IMR-90 (cell line): ENCODE results near the gene LAMA3. TPM values are rescaled to one million over a fixed set of nuclear protein-coding genes. Genes with fewer than 3 reads are reported as not detected.

Experiments used
- ATAC-seq: fragments of 200-7000 bp; cut with Tn5 transposase; 2 replicates; pipeline ENCODE4 v1.9.1; 2020; ENCODE audit warnings: low read depth, mild to moderate bottlenecking, moderate library complexity
- BruUV-seq: library from RNA; stranded (reverse); fragments of 400-500 nt; replicated peaks from 2 replicates; lab custom pipeline; 2021; lab: Mats Ljungman, UMichigan
- CTCF ChIA-PET: fragments of 300-600 bp; formaldehyde crosslinking; extraction: SDS; loops from one replicate; lab custom pipeline; 2021; ENCODE audit warnings: antibody characterized with exemption; lab: Yijun Ruan, JAX
- POLR2A ChIA-PET: fragments of 300-600 bp; sonication (Branson Sonifier 250); formaldehyde crosslinking; loops from one replicate; lab custom pipeline; 2022; ENCODE audit warnings: antibody characterized with exemption; ENCODE audit not compliant: unreplicated experiment; lab: Charles Lee
- DNase-seq: peaks from one replicate; pipeline ENCODE4 v3.0.0; 2013
- H2AFZ ChIP-seq: replicated peaks from 2 replicates; pipeline ENCODE3; 2013; ENCODE audit warnings: low read length, mild to moderate bottlenecking; ENCODE audit not compliant: poor library complexity
- H2AK5ac ChIP-seq: 2 replicates; pipeline ENCODE4 v1.6.1; 2013; ENCODE audit warnings: low read depth, low read length, inconsistent platforms
- H2AK9ac ChIP-seq: replicated peaks from 2 replicates; pipeline ENCODE3; 2013; ENCODE audit warnings: mild to moderate bottlenecking, low read depth, low read length, moderate library complexity; ENCODE audit not compliant: poor library complexity
- H2BK120ac ChIP-seq: 2 replicates; pipeline ENCODE4 v1.6.1; 2013; ENCODE audit warnings: low read depth, low read length, inconsistent platforms
- H2BK15ac ChIP-seq: 3 replicates; pipeline ENCODE4 v1.6.1; 2013; ENCODE audit warnings: low read depth, low read length, inconsistent platforms
- H2BK20ac ChIP-seq: 2 replicates; pipeline ENCODE4 v1.6.1; 2013; ENCODE audit warnings: low read depth, mild to moderate bottlenecking, inconsistent platforms, low read length, moderate library complexity
- H2BK5ac ChIP-seq: 2 replicates; pipeline ENCODE4 v1.6.1; 2013; ENCODE audit warnings: mild to moderate bottlenecking, low read depth, low read length, inconsistent platforms; ENCODE audit not compliant: poor library complexity, severe bottlenecking
- H3K14ac ChIP-seq: replicated peaks from 2 replicates; pipeline ENCODE4 v1.6.1; 2013; ENCODE audit warnings: low read depth, low read length, inconsistent platforms
- H3K18ac ChIP-seq: 2 replicates; pipeline ENCODE4 v1.6.1; 2013; ENCODE audit warnings: low read depth, low read length, control low read depth
- H3K23ac ChIP-seq: 2 replicates; pipeline ENCODE4 v1.6.1; 2013; ENCODE audit warnings: low read depth, low read length, inconsistent platforms
- H3K27ac ChIP-seq: 2 replicates; pipeline ENCODE4 v1.5.1; 2013; ENCODE audit warnings: mild to moderate bottlenecking, control low read depth, low read length; ENCODE audit not compliant: insufficient read depth
- H3K27me3 ChIP-seq: 2 replicates; pipeline ENCODE4 v1.6.1; 2013; ENCODE audit warnings: low read length; ENCODE audit not compliant: control insufficient read depth, insufficient read depth
- H3K36me3 ChIP-seq: 2 replicates; pipeline ENCODE4 v1.6.1; 2013; ENCODE audit warnings: low read length, mixed read lengths; ENCODE audit not compliant: control insufficient read depth, insufficient read depth
- H3K4ac ChIP-seq: 2 replicates; pipeline ENCODE4 v1.6.1; 2013; ENCODE audit warnings: low read depth, low read length, inconsistent platforms
- H3K4me1 ChIP-seq: 2 replicates; pipeline ENCODE4 v1.6.1; 2013; ENCODE audit warnings: low read length, mixed read lengths; ENCODE audit not compliant: control insufficient read depth, insufficient read depth
- H3K4me2 ChIP-seq: 2 replicates; pipeline ENCODE4 v1.6.1; 2013; ENCODE audit warnings: low read depth, mild to moderate bottlenecking, control low read depth, low read length, moderate library complexity
- H3K4me3 ChIP-seq: 2 replicates; pipeline ENCODE4 v1.5.1; 2013; ENCODE audit warnings: low read depth, mild to moderate bottlenecking, control low read depth, low read length, moderate library complexity; ENCODE audit not compliant: insufficient read depth
- H3K56ac ChIP-seq: 2 replicates; pipeline ENCODE4 v1.6.1; 2013; ENCODE audit warnings: low read length, inconsistent platforms; ENCODE audit not compliant: insufficient read depth; ENCODE audit errors: extremely low read depth
- H3K79me1 ChIP-seq, 2 experiments: 2 replicates each; pipeline ENCODE4 v1.6.1; 2013; ENCODE audit warnings: low read length in 2 of 2, inconsistent platforms in 1 of 2, low read depth in 1 of 2
- H3K9ac ChIP-seq: 2 replicates; pipeline ENCODE4 v1.6.1; 2013; ENCODE audit warnings: low read depth, low read length, control low read depth
- H3K9me1 ChIP-seq: 2 replicates; pipeline ENCODE4 v1.6.1; 2013; ENCODE audit warnings: low read length, inconsistent platforms; ENCODE audit not compliant: insufficient read depth
- H3K9me3 ChIP-seq: 2 replicates; pipeline ENCODE4 v1.6.1; 2013; ENCODE audit warnings: low read length; ENCODE audit not compliant: control insufficient read depth, insufficient read depth
- H4K20me1 ChIP-seq: 2 replicates; pipeline ENCODE4 v1.6.1; 2013; ENCODE audit warnings: low read length, inconsistent platforms; ENCODE audit not compliant: insufficient read depth
- H4K5ac ChIP-seq: 2 replicates; pipeline ENCODE4 v1.6.1; 2013; ENCODE audit warnings: mild to moderate bottlenecking, low read depth, low read length, control low read depth
- H4K8ac ChIP-seq, 2 experiments: 2 replicates each; pipeline ENCODE4 v1.6.1; 2013; ENCODE audit warnings: low read depth in 2 of 2, low read length in 2 of 2, control low read depth in 1 of 2, inconsistent platforms in 1 of 2
- H4K91ac ChIP-seq: 2 replicates; pipeline ENCODE4 v1.6.1; 2013; ENCODE audit warnings: low read depth, low read length, inconsistent platforms; ENCODE audit not compliant: insufficient read depth
- BHLHE40 ChIP-seq: fragments of 150-350 bp; IDR thresholded peaks from 2 replicates; pipeline ENCODE4 v1.6.1; 2016; ENCODE audit warnings: mild to moderate bottlenecking, low read depth, low read length
- CEBPB ChIP-seq: IDR thresholded peaks from 2 replicates; pipeline ENCODE4 v1.6.1; 2012; ENCODE audit warnings: low read depth, low read length, improper control_type of control experiment
- CHD1 ChIP-seq: IDR thresholded peaks from 2 replicates; pipeline ENCODE4 v1.6.1; 2012; ENCODE audit warnings: low read depth, low read length, improper control_type of control experiment
- FOS ChIP-seq: fragments of 150-350 bp; IDR thresholded peaks from 2 replicates; pipeline ENCODE4 v1.6.1; 2016; ENCODE audit warnings: low read depth, low read length
- MAFK ChIP-seq: IDR thresholded peaks from 2 replicates; pipeline ENCODE4 v1.6.1; 2012; ENCODE audit warnings: low read depth, low read length, improper control_type of control experiment
- MAZ ChIP-seq: IDR thresholded peaks from 2 replicates; pipeline ENCODE4 v1.6.1; 2012; ENCODE audit warnings: low read depth, mild to moderate bottlenecking, low read length, improper control_type of control experiment, moderate library complexity, borderline replicate concordance
- MXI1 ChIP-seq: IDR thresholded peaks from 2 replicates; pipeline ENCODE4 v1.6.1; 2012; ENCODE audit warnings: low read depth, mild to moderate bottlenecking, low read length, moderate library complexity, borderline replicate concordance
- NFE2L2 ChIP-seq: fragments of 150-350 bp; IDR thresholded peaks from 2 replicates; pipeline ENCODE4 v1.6.1; 2016; ENCODE audit warnings: low read depth, mild to moderate bottlenecking, low read length
- POLR2A ChIP-seq: IDR thresholded peaks from 2 replicates; pipeline ENCODE4 v1.6.1; 2012; ENCODE audit warnings: mild to moderate bottlenecking, low read depth, low read length
- RCOR1 ChIP-seq: IDR thresholded peaks from 2 replicates; pipeline ENCODE4 v1.6.1; 2012; ENCODE audit warnings: mild to moderate bottlenecking, low read length, improper control_type of control experiment; ENCODE audit not compliant: insufficient replicate concordance
- RFX5 ChIP-seq: IDR thresholded peaks from 2 replicates; pipeline ENCODE4 v1.8.0; 2012; ENCODE audit warnings: low read depth, mild to moderate bottlenecking, low read length, moderate library complexity
- WGBS, 2 experiments: methylation state at CpG; one replicate each; pipeline versions ENCODE4 v1.1.5 to v1.1.7; 2013; ENCODE audit warnings: missing lambda C conversion rate in 2 of 2; ENCODE audit not compliant: insufficient read length in 1 of 2; ENCODE audit errors: extremely low coverage in 2 of 2; 5-methylcytosine and 5-hydroxymethylcytosine counted together
- dilution Hi-C: fragments of 300-500 bp; cut with HindIII; formaldehyde crosslinking; loops from one replicate; pipeline ENCODE4 v1.14.3; 2018; ENCODE audit warnings: low sequenced_read_pairs; ENCODE audit not compliant: unreplicated experiment
- in situ Hi-C: fragments of 300-500 bp; cut with MboI; formaldehyde crosslinking; loops from 3 replicates; pipeline ENCODE4 v1.14.3; 2019; ENCODE audit warnings: low sequenced_read_pairs, inconsistent platforms, mixed read lengths
- intact Hi-C: fragments of 100-400 bp; cut with micrococcal nuclease; formaldehyde crosslinking; loops from 2 replicates; pipeline ENCODE4 v1.10.0; 2022
- polyA plus RNA-seq, 3 experiments: library from polyadenylated mRNA; depleted of rRNA; stranded (reverse); fragments of >200 nt; gene quantifications; 2 replicates each; pipeline ENCODE4 v1.2.3, GENCODE V29; 2012; ENCODE audit warnings: low replicate concordance in 1 of 3
- total RNA-seq: library from RNA; depleted of rRNA; stranded (reverse); fragments of >200 nt; gene quantifications from 2 replicates; pipeline ENCODE4 v1.2.3, GENCODE V29; 2012
- TF ChIP-seq, protein P1 (sequence below): fragments of 150-350 bp; IDR thresholded peaks from 2 replicates; pipeline ENCODE4 v1.6.1; 2017; ENCODE audit warnings: mild to moderate bottlenecking, antibody characterized with exemption, low read length, low read depth
- TF ChIP-seq, protein P2 (sequence below): conservative IDR thresholded peaks from 2 replicates; pipeline ENCODE4 v1.5.1; 2012; ENCODE audit warnings: mild to moderate bottlenecking, low read depth, low read length, improper control_type of control experiment
- TF ChIP-seq, protein P3 (sequence below): fragments of 150-350 bp; IDR thresholded peaks from 2 replicates; pipeline ENCODE4 v1.6.1; 2016; ENCODE audit warnings: low read depth, mild to moderate bottlenecking, low read length, moderate library complexity, borderline replicate concordance

Gene LAMA3
- total and polyA plus RNA-seq, 2 of the 4 experiments (the other 2 are of a cell fraction), result 0.18 to 0.19 TPM

- Histone ChIP-seq H3K36me3 (no peaks in the 10 kb centered on the region), H3K9me1 (peaks cover 3% of the 10 kb centered on the region; the same call in 1 of the 2 replicates), H4K5ac (no peak overlapping the region), H3K4ac (no peak overlapping the region), H2BK20ac (no peak overlapping the region), H2AK5ac (no peak overlapping the region), H2BK15ac (no peak overlapping the region), H3K4me2 (no peak overlapping the region), H3K56ac (no peak overlapping the region), H3K4me3 (no peak overlapping the region), H2BK5ac (no peak overlapping the region), H4K20me1 (no peaks in the 10 kb centered on the region), H3K23ac (no peak overlapping the region), H3K14ac (no peak overlapping the region), H4K8ac (no peak overlapping the region), H2AFZ (no peak overlapping the region), H3K4me1 (peaks cover 2% of the 10 kb centered on the region; the same call in 1 of the 2 replicates), H4K91ac (no peak overlapping the region), H3K27ac (no peak overlapping the region), H2AK9ac (no peak overlapping the region), H3K9ac (no peak overlapping the region), H2BK120ac (no peak overlapping the region), H3K9me3 (no peaks in the 10 kb centered on the region), H3K18ac (no peak overlapping the region), H3K27me3 (no peaks in the 10 kb centered on the region), H3K79me1 (no peaks in the 10 kb centered on the region)
- no TSS peak for BruUV-seq
- no peak for DNase-seq
- no CpG with 5 or more reads among the region's 3 CpGs for WGBS, 2 experiments
- TF ChIP-seq RCOR1 (no peak), MAFK (no peak), FOS (no peak), MAZ (no peak), MXI1 (no peak), CEBPB (no peak), RFX5 (no peak), NFE2L2 (no peak), POLR2A (no peak), CHD1 (no peak), BHLHE40 (no peak)
- TF ChIP-seq, protein P1, sequence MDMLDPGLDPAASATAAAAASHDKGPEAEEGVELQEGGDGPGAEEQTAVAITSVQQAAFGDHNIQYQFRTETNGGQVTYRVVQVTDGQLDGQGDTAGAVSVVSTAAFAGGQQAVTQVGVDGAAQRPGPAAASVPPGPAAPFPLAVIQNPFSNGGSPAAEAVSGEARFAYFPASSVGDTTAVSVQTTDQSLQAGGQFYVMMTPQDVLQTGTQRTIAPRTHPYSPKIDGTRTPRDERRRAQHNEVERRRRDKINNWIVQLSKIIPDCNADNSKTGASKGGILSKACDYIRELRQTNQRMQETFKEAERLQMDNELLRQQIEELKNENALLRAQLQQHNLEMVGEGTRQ, result no peak
- TF ChIP-seq, protein P2, sequence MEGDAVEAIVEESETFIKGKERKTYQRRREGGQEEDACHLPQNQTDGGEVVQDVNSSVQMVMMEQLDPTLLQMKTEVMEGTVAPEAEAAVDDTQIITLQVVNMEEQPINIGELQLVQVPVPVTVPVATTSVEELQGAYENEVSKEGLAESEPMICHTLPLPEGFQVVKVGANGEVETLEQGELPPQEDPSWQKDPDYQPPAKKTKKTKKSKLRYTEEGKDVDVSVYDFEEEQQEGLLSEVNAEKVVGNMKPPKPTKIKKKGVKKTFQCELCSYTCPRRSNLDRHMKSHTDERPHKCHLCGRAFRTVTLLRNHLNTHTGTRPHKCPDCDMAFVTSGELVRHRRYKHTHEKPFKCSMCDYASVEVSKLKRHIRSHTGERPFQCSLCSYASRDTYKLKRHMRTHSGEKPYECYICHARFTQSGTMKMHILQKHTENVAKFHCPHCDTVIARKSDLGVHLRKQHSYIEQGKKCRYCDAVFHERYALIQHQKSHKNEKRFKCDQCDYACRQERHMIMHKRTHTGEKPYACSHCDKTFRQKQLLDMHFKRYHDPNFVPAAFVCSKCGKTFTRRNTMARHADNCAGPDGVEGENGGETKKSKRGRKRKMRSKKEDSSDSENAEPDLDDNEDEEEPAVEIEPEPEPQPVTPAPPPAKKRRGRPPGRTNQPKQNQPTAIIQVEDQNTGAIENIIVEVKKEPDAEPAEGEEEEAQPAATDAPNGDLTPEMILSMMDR, result no peak
- TF ChIP-seq, protein P3, sequence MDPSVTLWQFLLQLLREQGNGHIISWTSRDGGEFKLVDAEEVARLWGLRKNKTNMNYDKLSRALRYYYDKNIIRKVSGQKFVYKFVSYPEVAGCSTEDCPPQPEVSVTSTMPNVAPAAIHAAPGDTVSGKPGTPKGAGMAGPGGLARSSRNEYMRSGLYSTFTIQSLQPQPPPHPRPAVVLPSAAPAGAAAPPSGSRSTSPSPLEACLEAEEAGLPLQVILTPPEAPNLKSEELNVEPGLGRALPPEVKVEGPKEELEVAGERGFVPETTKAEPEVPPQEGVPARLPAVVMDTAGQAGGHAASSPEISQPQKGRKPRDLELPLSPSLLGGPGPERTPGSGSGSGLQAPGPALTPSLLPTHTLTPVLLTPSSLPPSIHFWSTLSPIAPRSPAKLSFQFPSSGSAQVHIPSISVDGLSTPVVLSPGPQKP, result no peak
- ChIA-PET CTCF (no interaction called here), POLR2A (no interaction called here)
- dilution Hi-C loops (no loop called here), in situ Hi-C loops (no loop called here), intact Hi-C loops (no loop called here)
- no peak for ATAC-seq
Measured at GRCh38 chr18:23832911-23833310, 143.7 kb downstream of the LAMA3 start.
